Peyer's patch (tissue), 4 donors: Measurements from ENCODE around the gene PLA2G2F.

Experiments
- POLR2A ChIP-seq, 2 donors: fragments of 450-650 bp; IDR thresholded peaks; one replicate each; pipeline ENCODE4 v1.5.1; 2017; ENCODE audit warnings: antibody characterized with exemption in 2 of 2, mild to moderate bottlenecking in 2 of 2, moderate library complexity in 2 of 2
- TF ChIP-seq, protein P1 (sequence below), 6 experiments: fragments of 450-650 bp in 4 of 6; fragments of 200-600 bp in 2 of 6; sonication (generic) in 1 of 6; IDR thresholded peaks; one replicate each; pipeline ENCODE4 v1.5.1; 2017 to 2019; ENCODE audit warnings: antibody characterized with exemption in 6 of 6, mild to moderate bottlenecking in 3 of 6, moderate library complexity in 1 of 6

DNA sequence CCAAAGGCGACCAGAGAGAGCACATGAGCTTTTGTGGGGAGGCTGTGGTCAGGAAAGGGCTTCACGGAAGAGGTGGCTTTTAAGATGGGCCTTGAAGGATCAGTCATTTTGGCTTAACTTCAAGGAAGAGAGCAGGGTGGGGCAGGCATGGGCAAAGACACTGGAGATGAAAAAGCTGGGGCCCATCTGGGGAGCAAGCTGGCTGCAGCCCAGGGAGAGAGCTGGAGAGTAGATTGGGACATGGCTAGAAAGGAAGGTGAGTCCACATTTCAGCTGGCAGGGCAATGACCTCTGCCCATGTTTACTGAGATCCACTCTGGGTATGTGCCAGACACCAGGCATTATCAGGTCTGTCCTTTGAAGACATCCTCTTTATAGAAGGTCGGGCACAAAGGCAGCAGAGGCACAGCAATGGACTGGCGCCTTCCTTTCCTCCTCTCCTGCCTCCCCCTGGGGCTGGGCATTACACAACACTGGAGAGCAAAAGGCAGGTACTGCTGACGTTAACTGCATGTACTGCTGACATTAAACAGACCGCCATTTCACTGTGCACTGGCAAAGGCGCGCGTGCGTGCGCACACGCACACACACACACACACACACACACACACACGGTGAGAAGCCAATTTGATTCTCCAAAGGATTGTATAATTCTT is 44.6 kb downstream of the PLA2G2F start:
- TF ChIP-seq, protein P1, sequence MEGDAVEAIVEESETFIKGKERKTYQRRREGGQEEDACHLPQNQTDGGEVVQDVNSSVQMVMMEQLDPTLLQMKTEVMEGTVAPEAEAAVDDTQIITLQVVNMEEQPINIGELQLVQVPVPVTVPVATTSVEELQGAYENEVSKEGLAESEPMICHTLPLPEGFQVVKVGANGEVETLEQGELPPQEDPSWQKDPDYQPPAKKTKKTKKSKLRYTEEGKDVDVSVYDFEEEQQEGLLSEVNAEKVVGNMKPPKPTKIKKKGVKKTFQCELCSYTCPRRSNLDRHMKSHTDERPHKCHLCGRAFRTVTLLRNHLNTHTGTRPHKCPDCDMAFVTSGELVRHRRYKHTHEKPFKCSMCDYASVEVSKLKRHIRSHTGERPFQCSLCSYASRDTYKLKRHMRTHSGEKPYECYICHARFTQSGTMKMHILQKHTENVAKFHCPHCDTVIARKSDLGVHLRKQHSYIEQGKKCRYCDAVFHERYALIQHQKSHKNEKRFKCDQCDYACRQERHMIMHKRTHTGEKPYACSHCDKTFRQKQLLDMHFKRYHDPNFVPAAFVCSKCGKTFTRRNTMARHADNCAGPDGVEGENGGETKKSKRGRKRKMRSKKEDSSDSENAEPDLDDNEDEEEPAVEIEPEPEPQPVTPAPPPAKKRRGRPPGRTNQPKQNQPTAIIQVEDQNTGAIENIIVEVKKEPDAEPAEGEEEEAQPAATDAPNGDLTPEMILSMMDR (IDR thresholded peaks at IDR 0.05) = no peak
- no peak for TF ChIP-seq POLR2A (IDR thresholded peaks at IDR 0.05)
